ACC112 (cell line): ENCODE measurements around the gene KPNB1.
A peak's percentile ranks its signal among the peaks of the same experiment; 100 is the strongest.

Experiments used
- H2AFZ ChIP-seq: fragments of 200-600 bp; sonication (generic); one replicate; pipeline ENCODE4 v1.6.0; 2017; ENCODE audit warnings: antibody characterized with exemption, low read length; ENCODE audit not compliant: unreplicated experiment
- H3K27ac ChIP-seq: fragments of 200-600 bp; sonication (generic); 2 replicates; pipeline ENCODE4 v1.5.1; 2014; ENCODE audit warnings: low read depth, mild to moderate bottlenecking, antibody characterized with exemption, low read length, moderate library complexity
- H3K27me3 ChIP-seq: fragments of 200-600 bp; sonication (generic); 2 replicates; pipeline ENCODE4 v1.6.1; 2014; ENCODE audit warnings: mild to moderate bottlenecking, antibody characterized with exemption, low read length, moderate library complexity, mixed read lengths; ENCODE audit not compliant: insufficient read depth
- H3K36me3 ChIP-seq: fragments of 200-600 bp; sonication (generic); 2 replicates; pipeline ENCODE4 v1.6.1; 2016; ENCODE audit warnings: mild to moderate bottlenecking, antibody characterized with exemption, low read length, moderate library complexity, mixed read lengths; ENCODE audit not compliant: insufficient read depth
- H3K4me1 ChIP-seq: fragments of 200-600 bp; sonication (generic); one replicate; pipeline ENCODE4 v1.6.1; 2016; ENCODE audit warnings: low read length, mixed read lengths; ENCODE audit not compliant: insufficient read depth, unreplicated experiment, control insufficient read depth
- H3K4me3 ChIP-seq: fragments of 200-600 bp; sonication (generic); 2 replicates; pipeline ENCODE4 v1.5.1; 2014; ENCODE audit warnings: mild to moderate bottlenecking, low read depth, low read length
- H3K79me2 ChIP-seq: fragments of 200-600 bp; sonication (generic); one replicate; pipeline ENCODE4 v1.6.0; 2016; ENCODE audit warnings: low read length; ENCODE audit not compliant: control insufficient read depth, unreplicated experiment, insufficient read depth

KPNB1 gene

DNA sequence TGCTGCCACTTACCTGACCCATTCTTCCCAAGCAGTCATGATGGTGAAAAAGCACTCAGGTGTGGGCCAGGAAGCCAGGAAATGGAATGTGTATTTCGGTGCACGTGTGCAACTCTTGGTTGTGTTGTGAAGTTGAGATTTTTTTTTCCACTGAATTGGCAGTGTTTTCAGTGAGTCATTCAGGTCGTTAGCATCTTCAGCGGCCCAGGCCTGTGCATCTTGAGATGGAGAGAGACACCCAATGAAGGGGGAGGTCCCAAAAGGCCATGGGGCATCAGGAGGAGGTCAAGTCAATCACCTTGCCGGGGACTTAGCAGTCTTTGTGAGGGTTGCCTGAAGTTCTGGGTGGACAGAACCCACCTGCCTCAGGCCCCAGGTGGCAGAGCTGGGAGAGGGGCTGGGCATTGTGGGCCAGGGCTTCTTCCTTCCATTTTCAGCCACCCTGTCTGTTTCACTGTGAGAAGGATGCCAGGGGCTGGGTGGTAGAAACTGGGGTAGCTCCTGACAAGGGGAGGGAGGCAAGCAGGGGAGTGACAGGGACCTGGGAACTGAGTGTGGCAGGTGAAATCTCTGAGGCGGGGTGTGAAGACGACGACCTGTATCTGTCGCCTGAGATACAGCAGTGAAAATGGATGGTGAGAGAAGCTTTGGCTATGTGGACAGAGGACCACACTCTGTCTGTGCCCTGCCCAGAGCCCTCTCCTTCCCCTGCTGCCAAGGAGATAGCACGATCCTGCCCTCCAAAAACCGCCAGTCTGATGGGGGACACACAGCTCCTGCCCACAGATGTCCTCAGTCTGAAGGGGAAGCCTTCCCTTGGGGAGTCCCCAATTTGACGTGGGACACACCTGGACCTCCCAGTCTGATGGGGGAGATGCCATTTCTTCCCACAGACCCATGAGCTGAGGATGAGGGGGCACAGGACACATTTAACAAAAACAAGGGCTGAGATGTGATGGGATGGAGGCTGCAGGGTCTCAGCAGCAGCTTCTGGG is 56.1 kb downstream of the KPNB1 start:
- Histone ChIP-seq H3K27ac (no peak overlapping the region), H3K79me2 (no peaks in the 10 kb centered on the region), H3K36me3 (no peaks in the 10 kb centered on the region), H2AFZ (no peak overlapping the region), H3K4me1 (peaks cover 6% of the 10 kb centered on the region), H3K4me3 (no peak overlapping the region), H3K27me3 (no peaks in the 10 kb centered on the region)

DNA sequence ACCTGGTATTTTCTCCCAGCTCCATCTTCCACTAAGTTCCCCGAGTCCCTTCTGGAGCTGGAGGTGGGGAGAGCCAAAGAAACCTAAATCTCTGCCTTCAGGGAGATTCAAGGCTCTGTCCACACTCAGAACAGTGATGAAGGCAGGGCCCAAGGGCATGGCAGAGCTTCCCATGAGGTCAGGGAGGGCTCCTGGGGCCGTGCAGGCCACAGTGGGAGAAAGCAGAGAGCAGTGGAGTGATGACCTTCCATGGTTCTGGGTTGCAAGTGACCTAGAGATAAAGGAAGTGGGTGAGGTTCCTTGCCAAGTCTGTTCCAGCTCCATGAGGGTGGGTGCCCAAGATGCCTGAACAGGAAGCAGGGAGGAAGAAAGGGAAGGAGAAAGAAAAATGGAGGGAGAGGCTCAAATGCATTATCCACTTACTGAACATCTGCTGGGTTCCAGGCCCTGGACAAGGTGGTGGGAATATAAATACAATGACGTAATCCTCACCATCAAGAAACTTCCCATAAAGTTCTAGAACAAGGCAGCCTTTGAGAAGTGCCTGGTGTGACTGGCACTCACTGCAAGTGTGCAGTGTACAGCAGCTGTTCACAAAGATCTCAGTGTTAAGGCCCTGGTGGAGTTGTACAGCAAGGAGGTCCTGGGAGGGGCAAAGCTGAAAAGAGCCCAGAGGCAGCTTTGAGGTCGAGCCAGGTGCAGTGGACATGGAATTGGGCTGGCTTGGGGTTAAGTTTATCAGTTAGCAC is 57.5 kb downstream of the KPNB1 start:
- Histone ChIP-seq H3K79me2 (no peaks in the 10 kb centered on the region), H3K27me3 (peaks cover 6% of the 10 kb centered on the region; the same call in 1 of the 2 replicates), H3K4me3 (no peak overlapping the region), H2AFZ (no peak overlapping the region), H3K4me1 (peaks cover 6% of the 10 kb centered on the region), H3K36me3 (no peaks in the 10 kb centered on the region), H3K27ac (no peak overlapping the region)

- no peak overlapping the region for H3K27ac ChIP-seq
- H3K27me3 ChIP-seq, result peaks cover 12% of the 10 kb centered on the region
- no peaks in the 10 kb centered on the region for H3K79me2 ChIP-seq
- H3K36me3 ChIP-seq, result no peaks in the 10 kb centered on the region
- H3K4me1 ChIP-seq, result peaks cover 6% of the 10 kb centered on the region
- no peak overlapping the region for H3K4me3 ChIP-seq
- H2AFZ ChIP-seq, result no peak overlapping the region
These were observed 58.2 kb downstream of the KPNB1 start for GRCh38 chr17:47707884-47708283.

GRCh38 chr17:47708312-47708863 is 58.7 kb downstream of the KPNB1 start:
- Histone ChIP-seq H3K4me1 (peaks cover 6% of the 10 kb centered on the region), H3K36me3 (no peaks in the 10 kb centered on the region), H2AFZ (no peak overlapping the region), H3K79me2 (no peaks in the 10 kb centered on the region), H3K27me3 (peaks cover 17% of the 10 kb centered on the region), H3K27ac (no peak overlapping the region), H3K4me3 (no peak overlapping the region)

GRCh38 chr17:47708864-47709541 is 59.3 kb downstream of the KPNB1 start:
- Histone ChIP-seq H3K4me1 (peaks cover 6% of the 10 kb centered on the region), H3K79me2 (no peaks in the 10 kb centered on the region), H3K27me3 (peaks cover 24% of the 10 kb centered on the region), H3K27ac (no peak overlapping the region), H2AFZ (no peak overlapping the region), H3K4me3 (peak overlapping the region; percentile 25; the same call in 1 of the 2 replicates), H3K36me3 (no peaks in the 10 kb centered on the region)

DNA sequence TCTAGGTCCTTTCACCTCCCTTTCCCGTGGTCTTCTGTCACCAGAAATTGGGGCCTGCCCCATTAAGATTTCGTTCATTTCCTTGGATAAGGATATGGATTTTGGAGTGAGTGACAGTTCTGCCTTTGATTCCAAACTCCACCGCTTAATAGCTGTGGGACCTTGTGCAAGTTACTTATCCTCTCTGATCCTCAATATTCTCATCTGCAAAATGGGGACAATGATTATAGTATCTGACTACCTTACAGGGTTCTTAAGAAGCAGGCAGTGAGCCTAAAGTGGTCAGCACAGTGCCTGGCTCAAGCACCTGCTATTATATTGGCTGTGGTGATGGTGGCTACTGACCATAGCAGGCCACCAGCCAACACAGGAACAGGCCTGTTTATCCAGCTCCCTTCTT is 59.9 kb downstream of the KPNB1 start:
- H3K4me3 ChIP-seq, result no peak overlapping the region
- no peaks in the 10 kb centered on the region for H3K36me3 ChIP-seq
- H3K27ac ChIP-seq, result no peak overlapping the region
- no peak overlapping the region for H2AFZ ChIP-seq
- peaks cover 29% of the 10 kb centered on the region for H3K27me3 ChIP-seq
- H3K79me2 ChIP-seq, result no peaks in the 10 kb centered on the region
- H3K4me1 ChIP-seq, result peaks cover 6% of the 10 kb centered on the region

DNA sequence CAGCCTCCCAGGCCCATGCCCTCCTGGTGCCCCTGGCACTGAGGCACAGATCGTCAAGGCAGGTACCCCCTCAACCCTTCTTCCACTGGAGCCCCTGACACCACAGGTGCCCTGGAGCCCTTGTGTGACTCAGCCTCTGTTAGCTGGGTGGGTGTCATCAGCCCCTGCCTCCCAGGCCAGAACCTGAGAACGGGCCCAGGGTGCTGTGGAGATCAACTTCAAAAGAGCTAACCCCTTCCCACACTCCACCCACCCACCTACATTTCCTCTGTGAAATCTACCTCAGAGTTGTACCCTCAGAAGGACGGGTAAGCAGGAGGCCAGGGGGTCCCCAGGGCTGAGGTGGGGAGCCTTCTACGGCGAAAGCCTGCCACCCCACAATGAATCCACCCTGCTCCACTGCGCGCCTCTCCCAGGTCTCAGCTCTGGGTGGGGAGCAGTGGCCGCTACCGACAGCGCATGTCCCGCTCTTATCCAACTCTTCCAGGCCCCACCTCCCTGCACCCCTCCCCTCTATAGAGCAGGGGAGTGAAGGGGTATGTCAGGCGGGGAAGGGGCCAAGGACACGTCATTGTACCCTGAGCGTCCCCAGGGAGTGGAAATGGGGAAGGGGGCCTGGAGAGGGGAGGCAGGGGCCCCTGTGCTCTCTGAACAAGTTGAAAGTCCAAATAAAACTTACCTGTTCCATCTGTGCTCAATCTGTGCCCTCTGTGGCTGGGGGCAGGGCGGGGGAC is 61.8 kb downstream of the KPNB1 start:
- Histone ChIP-seq H3K79me2 (no peaks in the 10 kb centered on the region), H3K27me3 (peaks cover 47% of the 10 kb centered on the region), H3K27ac (no peak overlapping the region), H2AFZ (no peak overlapping the region), H3K4me3 (no peak overlapping the region), H3K4me1 (peaks cover 6% of the 10 kb centered on the region), H3K36me3 (no peaks in the 10 kb centered on the region)

DNA sequence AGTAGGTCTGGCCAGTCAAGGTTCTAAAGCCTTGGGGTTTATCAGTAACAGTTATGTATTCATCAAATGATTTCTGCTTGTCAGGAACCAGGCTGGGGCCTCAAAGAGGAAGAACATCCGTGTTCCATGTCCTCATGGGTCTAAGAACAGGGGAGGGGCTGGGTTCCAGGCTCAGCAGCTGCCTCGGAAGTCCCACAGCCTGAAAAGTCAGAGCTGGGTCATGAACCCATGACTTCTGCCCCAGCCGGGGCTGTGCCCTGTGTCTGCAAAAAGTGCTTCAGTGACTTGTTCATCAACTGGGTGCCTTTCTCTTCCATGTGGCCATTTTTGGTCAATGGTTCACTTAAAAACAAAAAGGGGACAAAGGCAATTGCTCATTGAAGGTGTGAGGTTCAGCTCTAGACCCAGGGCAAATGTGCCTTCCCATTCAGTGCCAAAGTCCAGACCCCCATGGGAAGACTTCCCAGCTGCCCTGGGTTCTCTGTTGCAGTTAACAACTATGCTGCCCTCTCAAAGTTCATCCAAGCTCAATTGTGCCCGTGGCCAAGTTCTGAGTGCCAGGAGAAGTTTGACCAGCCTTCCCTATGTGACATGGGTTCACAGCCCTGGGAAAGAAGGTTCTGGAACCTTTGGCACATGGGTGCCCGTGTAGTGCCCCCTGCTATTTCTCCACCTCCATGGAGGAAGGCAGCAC is 62.8 kb downstream of the KPNB1 start:
- H3K27me3 ChIP-seq, result peaks cover 57% of the 10 kb centered on the region
- no peaks in the 10 kb centered on the region for H3K79me2 ChIP-seq
- no peak overlapping the region for H2AFZ ChIP-seq
- H3K4me3 ChIP-seq, result no peak overlapping the region
- no peaks in the 10 kb centered on the region for H3K36me3 ChIP-seq
- H3K27ac ChIP-seq, result no peak overlapping the region
- H3K4me1 ChIP-seq, result peaks cover under 1% of the 10 kb centered on the region

GRCh38 chr17:47713980-47714700 is 64.4 kb downstream of the KPNB1 start:
- Histone ChIP-seq H3K27me3 (peaks cover 68% of the 10 kb centered on the region), H2AFZ (no peak overlapping the region), H3K79me2 (no peaks in the 10 kb centered on the region), H3K4me1 (peaks cover 11% of the 10 kb centered on the region), H3K27ac (no peak overlapping the region), H3K4me3 (no peak overlapping the region), H3K36me3 (no peaks in the 10 kb centered on the region)
